KBM-7 (cell line): Measurements from ENCODE around the gene RNF39.

Experiments
- DNase-seq: peaks from one replicate; pipeline ENCODE4 v3.0.0-alpha.2; 2015
- in situ Hi-C: fragments of 300-500 bp; cut with MboI; formaldehyde crosslinking; loops from 2 replicates; pipeline ENCODE4 v1.14.3; 2020; ENCODE audit warnings: low sequenced_read_pairs, low pct_unique_long_range_greater_than_20kb, mixed read lengths

RNF39 gene

GRCh38 chr6:30100154-30100553 lies 24.6 kb upstream of the RNF39 start:
- in situ Hi-C loops: no loop called here
- DNase-seq: no peak

DNA sequence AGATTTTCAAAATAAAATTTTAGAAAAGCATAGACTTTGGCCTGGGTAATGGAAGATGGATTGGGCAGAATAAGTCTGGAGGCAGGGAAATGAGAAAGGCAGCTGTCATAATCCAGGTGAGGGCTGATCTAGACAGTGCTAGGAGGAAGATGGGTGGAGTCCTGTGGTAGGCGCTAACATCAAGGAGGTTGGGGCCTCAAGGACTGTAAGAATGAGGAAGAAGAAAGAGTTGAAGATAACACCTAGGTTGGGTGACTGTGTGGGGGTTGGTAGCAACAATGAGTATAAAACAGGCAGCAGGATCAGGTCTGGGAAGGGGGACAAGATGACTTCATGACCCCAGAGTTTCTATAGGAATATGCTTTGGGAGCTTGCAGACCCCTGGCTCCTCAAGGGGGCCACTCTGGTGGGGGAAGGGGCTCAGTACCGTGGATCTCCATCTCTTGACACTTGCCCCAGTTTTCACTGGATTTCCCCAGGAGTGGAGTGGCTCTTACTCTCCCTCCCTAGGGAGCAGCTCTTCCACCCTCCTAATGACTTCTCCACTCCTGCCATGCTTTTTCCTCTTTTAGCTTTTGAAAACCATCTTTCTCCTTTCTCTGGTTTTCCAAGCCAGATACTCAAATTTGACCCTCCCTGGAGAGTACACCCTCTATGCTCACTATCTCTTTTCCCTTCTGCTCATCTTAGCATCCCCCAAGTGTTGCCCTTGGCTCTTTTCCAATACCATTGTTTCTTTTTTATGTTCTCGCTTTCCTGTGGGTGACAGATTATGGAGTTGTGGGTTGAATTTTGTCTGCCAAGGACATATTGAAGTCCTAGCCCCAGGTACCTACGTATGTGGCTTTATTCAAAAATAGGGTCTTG lies 22.6 kb upstream of the RNF39 start:
- in situ Hi-C loops: no loop called here
- DNase-seq: peak; percentile 21

GRCh38 chr6:30096829-30097228 lies 21.3 kb upstream of the RNF39 start:
- DNase-seq: no peak
- in situ Hi-C loops: no loop called here

DNA sequence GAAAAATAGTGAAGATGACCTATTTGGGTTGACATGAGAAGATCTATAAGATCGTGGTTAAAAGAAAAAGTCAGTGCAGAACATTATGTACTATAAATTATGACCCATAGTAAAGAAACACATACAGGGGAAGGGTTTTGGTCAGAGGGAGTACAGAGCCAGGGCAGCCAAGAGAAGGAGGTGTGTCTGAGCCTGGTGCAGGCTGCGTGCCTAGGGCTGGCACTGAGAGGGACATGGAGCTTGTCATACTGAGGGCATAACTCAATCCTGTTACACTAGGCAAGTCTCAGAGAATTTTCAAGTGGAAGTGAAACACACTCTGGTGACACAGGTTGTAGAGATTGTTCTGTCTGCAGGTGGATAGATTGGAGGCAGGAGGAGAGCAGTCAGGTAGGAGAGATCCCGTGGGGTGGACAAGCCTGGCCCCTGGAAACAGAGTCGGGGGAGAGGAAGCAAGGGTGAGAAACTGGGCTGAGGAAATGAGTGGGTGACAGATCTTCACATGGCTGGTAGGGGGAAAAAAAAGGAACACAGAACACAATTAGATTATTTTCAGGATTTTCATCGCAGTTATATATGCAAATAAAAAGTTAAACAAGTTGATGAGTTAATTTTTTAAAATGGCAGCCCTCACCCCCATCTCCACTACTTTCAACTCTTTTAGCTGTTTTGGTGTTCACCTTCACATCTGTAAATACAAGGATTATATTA lies 18.5 kb upstream of the RNF39 start:
- no peak for DNase-seq
- in situ Hi-C loops: no loop called here

DNA sequence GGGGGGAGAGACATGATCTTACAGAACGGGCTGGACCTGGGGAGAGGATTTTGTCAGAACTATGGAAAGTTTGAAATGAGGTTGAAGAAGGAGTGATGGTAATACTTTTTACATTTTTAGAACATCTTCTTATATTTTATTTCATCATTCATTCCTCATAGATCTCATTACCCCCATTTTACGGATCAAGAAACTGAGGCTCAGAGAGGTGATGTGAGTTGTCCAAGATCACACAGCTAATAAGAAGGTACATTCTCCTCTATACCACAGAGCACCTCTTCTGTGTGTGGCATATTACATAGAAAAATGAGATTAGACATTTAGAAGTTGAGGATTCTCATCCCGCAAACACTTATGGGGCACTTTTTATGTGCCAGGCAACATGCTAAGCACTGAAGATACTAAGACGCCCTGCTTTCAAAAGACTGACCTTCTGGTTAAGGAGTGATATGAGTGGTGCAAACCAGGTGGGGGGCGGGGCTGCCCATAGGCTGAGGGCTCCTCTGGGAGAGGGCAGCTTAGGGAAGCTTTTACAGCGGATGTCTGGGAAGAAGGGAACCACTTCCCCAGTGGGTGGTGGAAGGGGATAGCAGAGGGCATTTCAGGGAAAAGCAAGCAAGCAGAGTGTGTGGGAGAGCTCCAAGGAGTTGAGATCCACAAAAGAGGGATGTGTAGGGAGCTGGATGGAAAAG lies 17.4 kb upstream of the RNF39 start:
- DNase-seq: no peak
- in situ Hi-C loops: no loop called here

GRCh38 chr6:30091577-30092381 lies 16.2 kb upstream of the RNF39 start:
- no peak for DNase-seq
- in situ Hi-C loops: no loop called here

DNA sequence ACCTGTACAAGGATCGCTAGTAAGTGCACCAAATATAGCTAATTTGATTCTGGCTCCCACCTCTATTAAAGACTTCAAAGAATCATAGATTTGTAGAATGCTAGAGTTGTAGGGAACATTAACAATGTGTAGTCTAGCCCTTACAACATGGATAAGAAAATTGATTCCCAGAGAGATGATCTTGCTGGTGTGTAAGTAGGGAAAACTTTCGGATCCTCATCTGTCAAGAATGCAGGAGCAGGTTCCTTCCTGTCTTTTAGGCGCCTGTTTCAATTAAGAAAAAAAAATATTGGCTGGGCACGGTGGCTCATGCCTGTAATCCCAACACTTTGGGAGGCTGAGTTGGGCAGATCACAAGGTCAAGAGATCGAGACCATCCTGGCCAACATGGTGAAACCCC lies 12.3 kb upstream of the RNF39 start:
- in situ Hi-C loops: no loop called here
- no peak for DNase-seq

DNA sequence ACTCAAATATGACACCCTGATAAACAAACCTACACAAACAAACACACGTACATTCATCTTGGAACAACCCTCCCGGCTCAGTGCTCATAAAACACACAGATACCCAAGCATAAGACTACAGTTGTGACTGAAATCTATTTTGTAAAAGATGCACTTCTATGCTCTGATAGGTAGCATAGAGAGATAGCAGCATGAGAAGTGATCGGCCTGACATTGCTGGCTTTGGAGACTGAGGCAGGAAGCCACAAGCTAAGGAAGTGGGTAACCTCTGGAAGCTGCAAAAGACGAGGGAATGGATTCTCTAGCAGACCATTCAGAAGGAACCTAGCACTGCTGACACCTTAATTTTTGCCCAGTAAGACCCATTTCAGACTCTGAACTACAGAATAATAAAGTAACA lies 1.6 kb upstream of the RNF39 start:
- in situ Hi-C loops: no loop called here

DNA sequence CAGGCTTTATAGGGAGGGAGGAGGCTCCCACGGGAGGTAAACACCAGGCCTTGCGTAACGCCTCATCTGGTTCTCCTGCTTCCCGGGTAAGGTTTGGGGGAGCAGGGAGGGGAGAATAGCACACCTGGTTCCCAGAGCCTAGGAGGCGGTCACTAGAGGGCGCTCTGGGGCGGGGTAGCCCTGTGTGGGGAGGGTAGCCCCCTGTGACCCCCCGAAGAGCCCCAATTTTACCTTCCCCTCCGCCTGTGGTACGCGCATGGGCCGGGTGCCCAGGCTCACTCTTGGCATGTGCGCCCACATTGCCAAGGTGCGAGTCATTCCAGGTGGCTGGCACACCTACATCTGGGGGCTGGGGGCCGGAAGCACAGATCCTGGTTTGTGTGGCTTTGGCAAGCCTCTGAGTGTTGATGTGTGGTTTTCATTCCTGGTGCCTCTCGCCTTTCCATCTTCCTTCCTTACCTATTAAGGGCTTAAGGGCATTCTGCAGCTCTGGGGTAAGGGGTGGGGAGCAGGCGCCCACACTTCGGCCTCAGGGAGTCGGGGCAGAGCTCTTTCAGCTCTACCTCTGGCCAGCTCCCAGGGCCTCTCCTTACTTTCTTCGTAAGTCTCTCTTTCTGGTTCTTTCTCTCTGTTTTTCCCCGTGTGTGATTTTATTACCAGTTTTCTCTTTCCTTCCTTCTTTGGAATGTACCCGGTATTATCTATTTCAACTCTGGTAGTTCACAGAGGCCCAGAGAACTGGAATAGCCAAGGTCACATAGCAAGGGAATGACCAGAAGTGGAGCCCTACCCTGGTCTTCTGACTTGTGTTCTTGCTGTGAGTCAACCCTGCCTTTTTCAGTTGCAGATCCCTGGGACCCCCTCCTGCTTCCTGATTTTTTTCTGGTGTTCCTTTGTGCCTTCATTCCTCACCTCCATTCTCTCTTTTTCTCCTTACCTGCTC lies 492 bp upstream of the RNF39 start:
- DNase-seq: no peak
- in situ Hi-C loops: no loop called here

More for the DNA sequence above, 1.6 kb upstream of the RNF39 start:
- DNase-seq: no peak

DNA sequence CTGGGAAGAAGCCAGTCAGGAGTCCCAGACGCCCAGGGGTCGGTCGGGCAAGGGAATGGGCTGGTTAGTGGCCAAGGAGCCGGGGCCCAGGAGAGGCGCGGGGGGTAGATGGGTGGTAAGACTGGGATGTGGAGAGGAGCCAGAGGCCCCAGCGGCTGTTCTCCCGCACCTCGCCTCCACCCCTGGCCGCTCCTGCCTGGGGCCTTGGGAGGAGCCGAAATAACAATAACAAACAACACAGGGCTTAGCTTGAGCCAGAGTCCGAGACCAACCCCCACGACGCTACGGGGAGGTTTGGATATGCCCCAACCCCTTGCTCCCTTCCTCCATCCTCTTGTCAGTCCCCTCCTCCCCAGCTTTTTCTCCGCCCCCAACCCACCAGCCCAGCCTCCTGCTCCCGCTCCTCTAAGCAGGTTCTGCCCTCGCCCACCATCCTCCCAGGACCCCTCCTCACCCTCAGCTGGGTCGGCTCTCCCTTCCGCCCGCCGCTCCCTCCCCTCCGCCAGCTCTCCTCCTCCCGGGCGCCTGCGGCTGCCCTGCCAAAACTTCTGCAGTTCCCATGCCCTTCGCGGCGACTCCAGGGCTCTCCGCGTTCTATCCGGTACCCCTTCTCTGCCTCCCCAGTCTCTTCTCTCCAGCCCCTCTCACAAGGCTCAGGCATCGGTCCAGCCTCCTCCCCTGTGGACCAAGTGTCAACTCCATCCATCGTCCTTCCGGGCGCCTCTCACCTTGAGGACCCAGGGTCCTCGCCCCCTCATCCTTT lies 1.1 kb downstream of the RNF39 start:
- no peak for DNase-seq
- in situ Hi-C loops: no loop called here

GRCh38 chr6:30073489-30074235 lies 1.9 kb downstream of the RNF39 start:
- no peak for DNase-seq
- in situ Hi-C loops: no loop called here

- in situ Hi-C loops: no loop called here
- DNase-seq: no peak
Observed at GRCh38 chr6:30071858-30072257, 3.7 kb downstream of the RNF39 start.

DNA sequence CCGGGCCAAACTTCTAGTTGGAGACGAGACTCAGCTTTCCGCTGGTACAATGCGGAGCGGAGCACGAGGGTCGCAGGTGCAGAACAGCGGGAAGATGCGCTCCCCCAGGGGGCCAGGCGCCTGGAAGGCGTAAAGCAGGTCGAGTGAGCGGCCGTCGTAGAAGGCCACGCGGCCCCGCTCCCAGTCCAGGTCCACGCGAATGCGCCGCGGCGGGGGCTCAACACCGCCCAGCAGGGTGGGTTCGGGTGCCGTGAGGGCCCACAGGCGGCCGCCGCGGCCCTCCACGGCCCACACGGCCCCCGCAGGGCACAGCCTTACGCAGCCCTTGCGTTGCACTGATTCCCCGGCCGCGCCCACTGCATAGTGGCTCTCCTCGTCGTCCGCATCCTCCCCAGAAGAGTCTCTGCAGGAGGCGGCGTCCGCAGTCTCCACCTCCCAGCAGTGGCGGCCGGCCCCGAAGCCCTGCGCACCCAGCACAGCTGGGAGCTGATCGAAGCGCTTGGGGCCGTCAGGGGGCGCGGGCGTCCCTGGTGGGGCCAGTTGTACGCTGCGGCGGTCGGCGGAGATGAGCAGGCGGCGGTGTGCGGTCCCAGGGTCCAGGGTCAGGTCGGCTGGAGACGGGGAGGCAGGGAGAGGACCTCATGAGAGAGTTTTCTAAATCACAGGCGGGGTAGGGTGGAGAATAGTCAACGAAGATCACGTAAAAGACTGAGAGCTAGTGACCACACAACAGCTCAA lies 4.3 kb downstream of the RNF39 start:
- in situ Hi-C loops: no loop called here
- DNase-seq: no peak

GRCh38 chr6:30067460-30068139 lies 8.0 kb downstream of the RNF39 start:
- in situ Hi-C loops: no loop called here
- no peak for DNase-seq

GRCh38 chr6:30066577-30067459 lies 8.8 kb downstream of the RNF39 start, which contains the start of gene PPP1R11:
TSS of gene PPP1R11 (plus strand) at chr6:30067198. CDS start at chr6:30067411, 213 bp downstream.
- DNase-seq: peak; percentile 100
- in situ Hi-C loops: no loop called here
